Pancreas (tissue), 10 donors: ENCODE measurements around the gene IZUMO1. TPM values are rescaled to one million over a fixed set of nuclear protein-coding genes. Genes with fewer than 3 reads are reported as not detected.

Source experiments
- ATAC-seq, 4 donors: fragments of 200-7000 bp; cut with Tn5 transposase; one replicate each; pipeline versions ENCODE4 v1.8.0 to v1.9.1; 2020; ENCODE audit warnings: mild to moderate bottlenecking in 4 of 4, moderate library complexity in 4 of 4
- DNase-seq, 6 donors: peaks; one replicate each; pipeline ENCODE4 v3.0.0-alpha.2; 2020
- FAIRE-seq: peaks from 2 replicates; lab custom pipeline; 2012; peaks lifted over from hg19 to GRCh38; lab: Jason Lieb, UNC
- H3K27ac ChIP-seq, 4 donors: fragments of 200-600 bp; sonication (generic); 1 replicate in 3 of 4; 2 replicates in 1 of 4; pipeline versions ENCODE4 v1.5.0 to v1.8.0; 2020
- H3K27me3 ChIP-seq, 4 donors: fragments of 200-600 bp; one replicate each; pipeline ENCODE4 v1.8.0; 2021
- H3K36me3 ChIP-seq, 3 donors: fragments of 200-600 bp; sonication (generic) in 1 of 3; one replicate each; pipeline versions ENCODE4 v1.5.0 to v1.8.0; 2020 to 2021
- H3K4me1 ChIP-seq, 3 donors: fragments of 200-600 bp; one replicate each; pipeline ENCODE4 v1.8.0; 2021
- H3K4me3 ChIP-seq, 4 donors: fragments of 200-600 bp; sonication (generic) in 2 of 4; one replicate each; pipeline versions ENCODE4 v1.5.0 to v1.8.0; 2020 to 2021
- H3K9me3 ChIP-seq, 4 donors: fragments of 200-600 bp; one replicate each; pipeline ENCODE4 v1.8.0; 2021
- WGBS, 2 donors: extraction: QIAGEN DNeasy Blood & Tissue Kit; methylation state at CpG; one replicate each; pipeline ENCODE4 v1.1.7; 2013; 5-methylcytosine and 5-hydroxymethylcytosine counted together
- intact Hi-C, 3 donors: fragments of 100-400 bp; cut with DNase I; formaldehyde crosslinking; loops; one replicate each; pipeline versions ENCODE4 v1.11.1 to v1.14.2; 2022
- polyA plus RNA-seq, 2 donors: library from polyadenylated mRNA; stranded (reverse); fragments of 200-250 nt; gene quantifications; one replicate each; pipeline ENCODE4 v1.2.3, GENCODE V29; 2013
- total RNA-seq, 6 donors: library from RNA; stranded (reverse); fragmentation: NEBNext Ultra II Directional in 4 of 6; extraction: Animal tissue kit (Norgen Biotek cat#: 25700) in 4 of 6; gene quantifications; one replicate each; pipeline versions ENCODE4 v1.2.1 to v1.2.4, GENCODE V29; 2021 to 2023
- TF ChIP-seq, protein P1 (sequence below), 4 donors: fragments of 200-600 bp; sonication (generic) in 3 of 4; IDR thresholded peaks; one replicate each; pipeline versions ENCODE4 v1.5.0 to v1.8.0; 2021; ENCODE audit warnings: antibody characterized with exemption in 4 of 4
- donor health status: healthy with polysubstance abuse.
- donor health status: DM: no; HTN: no; CAD: no; lungs with moderate emphysema.
- donor health status: DM: no; HTN: no; CAD: no.
- donor health status: control.
- donor health status: control.
- donor health status: Bipolar disorder and iron deficiency.
- donor health status: DM: yes; HTN: yes; CAD: no.
- donor health status: DM: no; HTN: no; CAD: no.
- donor health status: DM: no; HTN: no; CAD: no.
- donor health status: DM: yes; HTN: yes; CAD: no.

Gene IZUMO1
- total and polyA plus RNA-seq, 8 donors: 0.73 to 4.6 (median 2.1) TPM

DNA sequence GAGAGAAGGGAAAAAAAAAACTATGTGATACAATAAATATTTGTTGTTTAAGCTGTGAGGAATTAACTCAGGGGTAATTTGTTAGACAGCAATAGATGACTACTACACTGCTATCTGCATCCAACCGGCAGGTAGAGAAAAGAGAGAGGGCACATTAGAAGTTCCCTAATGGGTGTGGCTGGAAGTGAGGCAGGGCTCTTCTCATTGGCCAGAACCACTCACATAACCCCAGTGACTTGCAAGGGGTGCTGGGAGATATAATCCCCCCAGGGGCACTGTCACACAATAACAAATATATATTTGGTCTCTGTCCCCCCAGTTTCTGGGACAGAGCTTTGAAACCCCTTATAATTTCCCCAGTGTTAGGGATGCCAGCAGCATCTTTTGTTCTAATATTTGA is 32.9 kb upstream of the IZUMO1 start:
- H3K4me3 ChIP-seq: no peak overlapping the region
- WGBS, 2 donors: 43 to 48% methylated on average over 1 of the region's 1 CpG
- ATAC-seq: no peak
- TF ChIP-seq, protein P1, sequence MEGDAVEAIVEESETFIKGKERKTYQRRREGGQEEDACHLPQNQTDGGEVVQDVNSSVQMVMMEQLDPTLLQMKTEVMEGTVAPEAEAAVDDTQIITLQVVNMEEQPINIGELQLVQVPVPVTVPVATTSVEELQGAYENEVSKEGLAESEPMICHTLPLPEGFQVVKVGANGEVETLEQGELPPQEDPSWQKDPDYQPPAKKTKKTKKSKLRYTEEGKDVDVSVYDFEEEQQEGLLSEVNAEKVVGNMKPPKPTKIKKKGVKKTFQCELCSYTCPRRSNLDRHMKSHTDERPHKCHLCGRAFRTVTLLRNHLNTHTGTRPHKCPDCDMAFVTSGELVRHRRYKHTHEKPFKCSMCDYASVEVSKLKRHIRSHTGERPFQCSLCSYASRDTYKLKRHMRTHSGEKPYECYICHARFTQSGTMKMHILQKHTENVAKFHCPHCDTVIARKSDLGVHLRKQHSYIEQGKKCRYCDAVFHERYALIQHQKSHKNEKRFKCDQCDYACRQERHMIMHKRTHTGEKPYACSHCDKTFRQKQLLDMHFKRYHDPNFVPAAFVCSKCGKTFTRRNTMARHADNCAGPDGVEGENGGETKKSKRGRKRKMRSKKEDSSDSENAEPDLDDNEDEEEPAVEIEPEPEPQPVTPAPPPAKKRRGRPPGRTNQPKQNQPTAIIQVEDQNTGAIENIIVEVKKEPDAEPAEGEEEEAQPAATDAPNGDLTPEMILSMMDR (IDR thresholded peaks at IDR 0.05): no peak
- peaks cover 18 to 29% (median 27%) of the 10 kb centered on the region in 3 donors for H3K4me1 ChIP-seq
- no peak for FAIRE-seq
- no peak for DNase-seq
- intact Hi-C loops: no loop called here
- peak overlapping the region in 2 of 4 donors; percentile 85 to 91 for H3K27ac ChIP-seq
- H3K9me3 ChIP-seq: no peaks in the 10 kb centered on the region
- H3K36me3 ChIP-seq: no peaks in the 10 kb centered on the region
- no peaks in the 10 kb centered on the region for H3K27me3 ChIP-seq

DNA sequence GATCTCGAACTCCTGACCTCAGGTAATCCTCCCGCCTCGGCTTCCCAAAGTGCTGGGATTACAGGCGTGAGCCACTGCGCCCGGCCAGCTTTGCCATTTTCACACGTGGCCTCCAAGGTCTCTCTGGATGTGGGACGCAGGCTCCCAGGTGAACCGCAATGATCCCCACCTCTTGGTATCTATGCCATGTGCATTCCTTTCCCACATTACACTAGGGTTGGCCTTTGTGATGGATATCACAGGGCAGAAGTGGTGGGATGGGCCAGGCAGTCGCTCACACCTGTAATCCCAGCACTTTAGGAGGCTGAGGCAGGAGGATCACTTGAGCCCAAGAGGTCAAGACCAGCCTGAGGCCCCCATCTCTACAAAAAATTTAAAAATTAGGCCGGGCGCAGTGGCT is 31.0 kb upstream of the IZUMO1 start:
- H3K4me3 ChIP-seq: no peak overlapping the region
- ATAC-seq (no peak), DNase-seq (no peak), FAIRE-seq (no peak)
- no peaks in the 10 kb centered on the region for H3K27me3 ChIP-seq
- no peaks in the 10 kb centered on the region for H3K36me3 ChIP-seq
- H3K9me3 ChIP-seq: no peaks in the 10 kb centered on the region
- peaks cover 26 to 36% (median 33%) of the 10 kb centered on the region in 3 donors for H3K4me1 ChIP-seq
- intact Hi-C loops: no loop called here
- WGBS, 2 donors: 78 to 83% methylated on average over 12 of the region's 12 CpGs
- TF ChIP-seq, protein P1 (IDR thresholded peaks at IDR 0.05): no peak
- H3K27ac ChIP-seq: peak overlapping the region in 1 of 4 donors; percentile 74

DNA sequence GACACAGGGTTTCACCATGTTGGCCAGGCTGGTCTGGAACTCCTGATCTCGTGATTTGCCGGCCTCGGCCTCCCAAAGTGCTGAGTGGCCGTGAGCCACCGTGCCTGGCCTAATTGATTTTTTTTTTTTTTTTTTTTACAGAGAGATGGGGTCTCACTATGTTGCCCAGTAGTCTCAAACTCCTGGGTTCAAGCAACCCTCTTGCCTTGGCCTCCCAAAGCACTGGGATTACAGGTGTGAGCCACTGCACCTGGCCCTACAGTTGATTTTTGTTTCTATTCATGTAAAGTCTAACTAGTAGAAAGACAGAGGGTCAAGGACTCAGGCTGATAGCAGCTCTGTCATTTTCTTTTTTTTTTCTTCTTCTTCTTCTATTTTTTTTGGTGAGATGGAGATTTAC is 30.4 kb upstream of the IZUMO1 start:
- Histone ChIP-seq H3K27ac (peak overlapping the region in 3 of 4 donors; percentile 50 to 90 (median 74)), H3K27me3 (no peaks in the 10 kb centered on the region), H3K4me3 (no peak overlapping the region), H3K9me3 (no peaks in the 10 kb centered on the region), H3K4me1 (peaks cover 26 to 40% (median 36%) of the 10 kb centered on the region in 3 donors), H3K36me3 (no peaks in the 10 kb centered on the region)
- TF ChIP-seq, protein P1 (IDR thresholded peaks at IDR 0.05): no peak
- 42 to 46% methylated on average over 5 of the region's 5 CpGs for WGBS, 2 donors
- DNase-seq: no peak
- intact Hi-C loops: no loop called here
- ATAC-seq: no peak
- no peak for FAIRE-seq

DNA sequence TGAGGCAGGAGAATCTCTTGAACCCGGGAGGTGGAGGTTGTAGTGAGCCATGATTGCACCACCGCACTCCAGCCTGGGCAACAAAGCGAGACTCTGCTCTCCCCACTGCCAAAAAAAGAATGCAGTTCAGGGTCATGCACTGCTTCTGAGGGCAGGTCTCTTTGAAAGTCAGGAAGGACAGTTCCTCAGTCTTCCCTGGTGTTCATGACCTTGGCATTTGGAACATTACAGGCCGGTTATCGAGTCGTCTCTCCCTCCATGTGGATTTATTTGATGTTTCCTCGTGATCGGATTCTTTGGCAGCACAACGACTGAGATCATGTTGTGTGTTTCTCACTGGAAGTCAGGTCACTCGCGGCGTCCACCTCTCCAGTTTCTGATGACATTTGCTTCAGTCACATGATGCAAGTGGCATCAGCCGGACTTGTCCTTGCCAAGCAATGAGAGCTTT is 25.8 kb upstream of the IZUMO1 start:
- FAIRE-seq (no peak), DNase-seq (peak; percentile 71 to 92 (median 88)), ATAC-seq (peak; percentile 61 to 80 (median 68))
- 10 to 14% methylated on average over 13 of the region's 13 CpGs for WGBS, 2 donors
- no peaks in the 10 kb centered on the region for H3K9me3 ChIP-seq
- peak overlapping the region; percentile 55 to 79 (median 70) for H3K27ac ChIP-seq
- no peaks in the 10 kb centered on the region for H3K27me3 ChIP-seq
- H3K36me3 ChIP-seq: no peaks in the 10 kb centered on the region
- no peak overlapping the region for H3K4me3 ChIP-seq
- H3K4me1 ChIP-seq: peaks cover 24 to 36% (median 28%) of the 10 kb centered on the region in 3 donors
- intact Hi-C loops: no loop called here
- TF ChIP-seq, protein P1 (IDR thresholded peaks at IDR 0.05): no peak

DNA sequence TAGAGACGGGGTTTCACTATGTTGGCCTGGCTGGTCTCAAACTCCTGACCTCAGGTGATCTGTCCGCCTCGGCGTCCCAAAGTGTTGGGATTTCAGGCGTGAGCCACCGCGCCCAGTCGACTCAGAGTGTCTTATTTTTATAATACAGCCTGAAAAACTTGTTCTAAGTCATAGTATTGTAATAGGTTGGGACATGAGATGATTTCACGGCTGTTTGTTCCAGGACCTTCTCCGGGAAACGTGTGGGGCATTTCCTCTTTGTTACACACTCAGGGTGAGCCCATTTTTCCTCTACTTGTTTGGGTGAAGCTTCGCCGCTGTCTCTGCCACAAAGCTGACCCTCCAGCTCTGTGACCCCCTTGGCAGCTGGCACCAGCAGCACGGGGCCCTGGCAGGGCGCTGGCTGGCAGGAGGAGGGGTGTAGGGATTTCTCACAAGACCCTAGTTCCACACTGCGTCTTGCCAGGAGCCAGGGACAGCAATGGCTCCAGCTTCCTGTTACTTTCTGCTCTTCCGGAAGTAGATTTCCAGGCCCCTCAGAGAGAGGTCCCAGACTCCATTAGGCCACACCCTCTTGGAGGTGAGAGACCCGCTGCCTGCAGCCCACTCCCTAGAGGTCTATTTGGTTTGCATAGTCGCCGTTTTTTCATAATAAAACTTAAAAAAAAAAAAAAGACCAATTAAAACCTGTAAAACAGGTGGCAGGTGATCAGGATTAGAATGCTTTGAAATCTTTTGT is 24.2 kb upstream of the IZUMO1 start:
- no peaks in the 10 kb centered on the region for H3K9me3 ChIP-seq
- H3K27ac ChIP-seq: peak overlapping the region in 2 of 4 donors; percentile 35 to 79
- TF ChIP-seq, protein P1 (IDR thresholded peaks at IDR 0.05): no peak
- H3K4me3 ChIP-seq: no peak overlapping the region
- FAIRE-seq: no peak
- DNase-seq: no peak
- peaks cover 14 to 32% (median 23%) of the 10 kb centered on the region in 3 donors for H3K4me1 ChIP-seq
- intact Hi-C loops: no loop called here
- WGBS, 2 donors: 82 to 83% methylated on average over 20 of the region's 20 CpGs
- H3K27me3 ChIP-seq: no peaks in the 10 kb centered on the region
- no peak for ATAC-seq
- H3K36me3 ChIP-seq: no peaks in the 10 kb centered on the region
